ENCODE results near the gene PSMC3. TPM values are rescaled to one million over a fixed set of nuclear protein-coding genes. Genes with fewer than 3 reads are reported as not detected.
A peak's percentile ranks its signal among the peaks of the same experiment; 100 is the strongest.

The PSMC3 gene
- total and polyA plus RNA-seq, 9 of the 15 experiments (the other 6 are each of a cell fraction or from before 2014, with no cell fraction given): 44.3 to 324 (median 240) TPM

- TF ChIP-seq PREB (CRISPR knock-in tag; IDR thresholded peaks at IDR 0.05) (no peak), RBBP5 (IDR thresholded peaks at IDR 0.05; ENCODE audit: borderline replicate concordance, insufficient read depth, low read length, poor library complexity, severe bottlenecking) (no peak), BRD9 (IDR thresholded peaks at IDR 0.05; ENCODE audit: low read depth, partially characterized antibody) (no peak), STAT5B (CRISPR knock-in tag; IDR thresholded peaks at IDR 0.05) (no peak), E2F4 (CRISPR knock-in tag; IDR thresholded peaks at IDR 0.05; ENCODE audit: low read depth) (no peak), CSDE1 (IDR thresholded peaks at IDR 0.05) (no peak), ZBTB26 (CRISPR knock-in tag; IDR thresholded peaks at IDR 0.05) (0 out of 2 replicates have a peak, but pooled peaks have one; percentile 65), TAF1 (IDR thresholded peaks at IDR 0.05; ENCODE audit: control insufficient read depth, extremely low read depth, insufficient read depth, low read length, severe bottlenecking) (no peak), MLX (CRISPR knock-in tag; conservative IDR thresholded peaks at IDR 0.05) (no peak), EP400 (IDR thresholded peaks at IDR 0.05) (peak; percentile 61; the same call in 1 of the 2 replicates), CREB1 (IDR thresholded peaks at IDR 0.05) (no peak), CREB1 (CRISPR knock-in tag; IDR thresholded peaks at IDR 0.05) (no peak; the same call in 1 of the 2 replicates), HMGXB4 (CRISPR knock-in tag; IDR thresholded peaks at IDR 0.05) (no peak), ZC3H11A (IDR thresholded peaks at IDR 0.05; ENCODE audit: low read depth, low read length) (no peak), ZBTB33 (CRISPR knock-in tag; IDR thresholded peaks at IDR 0.05) (no peak), LARP7 (IDR thresholded peaks at IDR 0.05) (peak; percentile 67; the same call in 1 of the 2 replicates), TFAP4 (CRISPR knock-in tag; IDR thresholded peaks at IDR 0.05; ENCODE audit: borderline replicate concordance) (peak; percentile 35; the same call in 1 of the 2 replicates)
Observed at GRCh38 chr11:47376525-47377371, 49.5 kb downstream of the PSMC3 start (continued).
